ENCODE measurements around the gene JMJD7.

DNA sequence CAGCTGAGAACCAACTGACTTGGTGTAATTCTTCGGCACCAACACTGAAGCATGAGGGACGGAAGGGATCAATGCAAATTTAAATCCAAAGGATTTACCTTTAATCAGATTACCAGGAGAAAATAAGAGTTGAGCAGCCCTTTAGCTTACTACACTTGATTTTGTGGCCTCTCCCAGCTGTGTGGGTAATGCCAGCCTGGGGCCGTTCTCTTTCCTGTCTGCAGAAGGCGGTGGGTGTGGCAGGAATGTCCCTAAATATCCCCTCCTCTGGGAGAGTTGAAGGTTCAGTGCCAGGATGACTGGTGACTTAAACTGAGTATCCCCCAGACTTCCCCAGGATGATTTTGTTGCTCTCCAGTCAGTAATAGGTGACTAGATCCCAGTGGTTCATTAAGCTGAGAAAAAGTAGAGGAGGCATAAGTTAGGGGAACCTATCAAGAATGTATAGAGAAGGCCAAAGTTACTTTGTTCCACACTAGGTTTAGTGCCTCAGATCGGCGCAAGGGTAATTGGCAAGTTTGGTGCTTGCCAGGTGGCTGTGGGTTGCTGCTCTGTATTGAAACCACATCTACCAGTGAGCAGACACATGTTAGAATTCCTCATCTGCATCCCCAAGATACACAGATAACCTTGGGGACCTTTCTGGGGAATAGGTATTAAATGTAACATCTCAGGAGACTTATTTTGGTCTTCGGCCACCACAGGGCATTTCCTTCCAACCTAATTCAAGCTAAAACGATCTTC lies 30.5 kb upstream of the JMJD7 start:
- TF ChIP-seq, protein P1, sequence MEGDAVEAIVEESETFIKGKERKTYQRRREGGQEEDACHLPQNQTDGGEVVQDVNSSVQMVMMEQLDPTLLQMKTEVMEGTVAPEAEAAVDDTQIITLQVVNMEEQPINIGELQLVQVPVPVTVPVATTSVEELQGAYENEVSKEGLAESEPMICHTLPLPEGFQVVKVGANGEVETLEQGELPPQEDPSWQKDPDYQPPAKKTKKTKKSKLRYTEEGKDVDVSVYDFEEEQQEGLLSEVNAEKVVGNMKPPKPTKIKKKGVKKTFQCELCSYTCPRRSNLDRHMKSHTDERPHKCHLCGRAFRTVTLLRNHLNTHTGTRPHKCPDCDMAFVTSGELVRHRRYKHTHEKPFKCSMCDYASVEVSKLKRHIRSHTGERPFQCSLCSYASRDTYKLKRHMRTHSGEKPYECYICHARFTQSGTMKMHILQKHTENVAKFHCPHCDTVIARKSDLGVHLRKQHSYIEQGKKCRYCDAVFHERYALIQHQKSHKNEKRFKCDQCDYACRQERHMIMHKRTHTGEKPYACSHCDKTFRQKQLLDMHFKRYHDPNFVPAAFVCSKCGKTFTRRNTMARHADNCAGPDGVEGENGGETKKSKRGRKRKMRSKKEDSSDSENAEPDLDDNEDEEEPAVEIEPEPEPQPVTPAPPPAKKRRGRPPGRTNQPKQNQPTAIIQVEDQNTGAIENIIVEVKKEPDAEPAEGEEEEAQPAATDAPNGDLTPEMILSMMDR (IDR thresholded peaks at IDR 0.05): no peak
- no peak for TF ChIP-seq POLR2A (IDR thresholded peaks at IDR 0.05)

Measured in Peyer's patch (tissue), 4 donors.